A549 (cell line): Measurements from ENCODE around the gene ARL5C.

ENCODE experiments used
- CHD4 ChIP-seq: fragments of 200-600 bp; sonication (generic); IDR thresholded peaks from 2 replicates; pipeline ENCODE4 v1.6.1; 2016; ENCODE audit warnings: antibody characterized with exemption, mild to moderate bottlenecking, borderline replicate concordance
- EP300 ChIP-seq, 2 experiments: fragments of >200 bp; sonication (Bioruptor Twin); formaldehyde crosslinking; IDR thresholded peaks; 2 replicates in 1 of 2; 3 replicates in 1 of 2; pipeline ENCODE4 v1.6.1; 2016 to 2017
- FOSL2 ChIP-seq, 2 experiments: fragments of 450-650 bp in 1 of 2; fragments of >200 bp in 1 of 2; sonication (Bioruptor Twin) in 1 of 2; formaldehyde crosslinking; IDR thresholded peaks; 2 replicates each; pipeline versions ENCODE4 v1.5.0 to v1.6.1; 2016 to 2020; ENCODE audit warnings: mild to moderate bottlenecking in 1 of 2, moderate library complexity in 1 of 2
- POLR2A ChIP-seq: IDR thresholded peaks from 2 replicates; pipeline ENCODE4 v1.6.1; 2012; ENCODE audit warnings: mild to moderate bottlenecking, low read length
- SREBF2 ChIP-seq: fragments of 450-650 bp; IDR thresholded peaks from 2 replicates; pipeline ENCODE4 v1.6.1; 2014; ENCODE audit warnings: mild to moderate bottlenecking, moderate library complexity
- TF ChIP-seq, protein P1 (sequence below): IDR thresholded peaks from 2 replicates; pipeline ENCODE4 v1.6.1; 2012
- TF ChIP-seq, protein P2 (sequence below): fragments of >200 bp; sonication (Bioruptor Twin); formaldehyde crosslinking; IDR thresholded peaks from 3 replicates; pipeline ENCODE4 v1.5.1; 2016

GRCh38 chr17:39126436-39126835 is 39.5 kb downstream of the ARL5C start:
- TF ChIP-seq, protein P1, sequence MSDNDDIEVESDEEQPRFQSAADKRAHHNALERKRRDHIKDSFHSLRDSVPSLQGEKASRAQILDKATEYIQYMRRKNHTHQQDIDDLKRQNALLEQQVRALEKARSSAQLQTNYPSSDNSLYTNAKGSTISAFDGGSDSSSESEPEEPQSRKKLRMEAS: no peak
- TF ChIP-seq POLR2A (no peak), SREBF2 (no peak), EP300 (IDR thresholded peaks at IDR 0.05) (no peak), FOSL2 (IDR thresholded peaks at IDR 0.05) (no peak), FOSL2 (CRISPR knock-in tag; IDR thresholded peaks at IDR 0.05) (no peak), CHD4 (no peak)
- TF ChIP-seq, protein P2, sequence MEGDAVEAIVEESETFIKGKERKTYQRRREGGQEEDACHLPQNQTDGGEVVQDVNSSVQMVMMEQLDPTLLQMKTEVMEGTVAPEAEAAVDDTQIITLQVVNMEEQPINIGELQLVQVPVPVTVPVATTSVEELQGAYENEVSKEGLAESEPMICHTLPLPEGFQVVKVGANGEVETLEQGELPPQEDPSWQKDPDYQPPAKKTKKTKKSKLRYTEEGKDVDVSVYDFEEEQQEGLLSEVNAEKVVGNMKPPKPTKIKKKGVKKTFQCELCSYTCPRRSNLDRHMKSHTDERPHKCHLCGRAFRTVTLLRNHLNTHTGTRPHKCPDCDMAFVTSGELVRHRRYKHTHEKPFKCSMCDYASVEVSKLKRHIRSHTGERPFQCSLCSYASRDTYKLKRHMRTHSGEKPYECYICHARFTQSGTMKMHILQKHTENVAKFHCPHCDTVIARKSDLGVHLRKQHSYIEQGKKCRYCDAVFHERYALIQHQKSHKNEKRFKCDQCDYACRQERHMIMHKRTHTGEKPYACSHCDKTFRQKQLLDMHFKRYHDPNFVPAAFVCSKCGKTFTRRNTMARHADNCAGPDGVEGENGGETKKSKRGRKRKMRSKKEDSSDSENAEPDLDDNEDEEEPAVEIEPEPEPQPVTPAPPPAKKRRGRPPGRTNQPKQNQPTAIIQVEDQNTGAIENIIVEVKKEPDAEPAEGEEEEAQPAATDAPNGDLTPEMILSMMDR: no peak
